SK-N-SH treated with all-trans-retinoic acid at 6 μM for 48 hours (cell line): ENCODE data around the gene CTIF.

Experiments
- ATAC-seq: fragments of 200-7000 bp; cut with Tn5 transposase; 3 replicates; pipeline ENCODE4 v1.9.1; 2020; ENCODE audit warnings: mild to moderate bottlenecking, moderate library complexity
- ARNTL ChIP-seq: fragments of 450-650 bp; formaldehyde crosslinking; IDR thresholded peaks from 2 replicates; pipeline ENCODE4 v1.5.0; 2020; ENCODE audit warnings: low read depth, mild to moderate bottlenecking, moderate library complexity, borderline replicate concordance
- BACH2 ChIP-seq: fragments of 250-450 bp; sonication (Bioruptor Pico); IDR thresholded peaks from 2 replicates; pipeline ENCODE4 v1.9.0; 2021; ENCODE audit warnings: mild to moderate bottlenecking, borderline replicate concordance
- CREB5 ChIP-seq: fragments of 250-450 bp; sonication (Bioruptor Pico); IDR thresholded peaks from 2 replicates; pipeline ENCODE4 v1.5.1; 2020; ENCODE audit warnings: low read depth, mild to moderate bottlenecking, moderate library complexity
- CSDC2 ChIP-seq: fragments of 250-450 bp; sonication (Bioruptor Pico); IDR thresholded peaks from 2 replicates; pipeline ENCODE4 v1.5.0; 2020; ENCODE audit warnings: mild to moderate bottlenecking, moderate library complexity
- ESRRG ChIP-seq: fragments of 250-450 bp; sonication (Bioruptor Pico); IDR thresholded peaks from 2 replicates; pipeline ENCODE4 v1.6.1; 2021; ENCODE audit warnings: mild to moderate bottlenecking
- ISL1 ChIP-seq: fragments of 250-450 bp; sonication (Bioruptor Pico); IDR thresholded peaks from 2 replicates; pipeline ENCODE4 v2.1.2; 2022; ENCODE audit warnings: mild to moderate bottlenecking, moderate library complexity
- OSR1 ChIP-seq: fragments of 250-450 bp; sonication (Bioruptor Pico); IDR thresholded peaks from 2 replicates; pipeline ENCODE4 v1.8.0; 2022; ENCODE audit warnings: moderate library complexity, mild to moderate bottlenecking, inconsistent platforms
- POU6F1 ChIP-seq: fragments of 250-450 bp; sonication (Bioruptor Pico); IDR thresholded peaks from 2 replicates; pipeline ENCODE4 v1.8.0; 2021; ENCODE audit warnings: low read depth, mild to moderate bottlenecking, moderate library complexity, borderline replicate concordance
- PPARA ChIP-seq: fragments of 250-450 bp; sonication (Bioruptor Pico); IDR thresholded peaks from 2 replicates; pipeline ENCODE4 v1.5.0; 2020; ENCODE audit warnings: mild to moderate bottlenecking, borderline replicate concordance
- RARB ChIP-seq: fragments of 250-450 bp; sonication (Bioruptor Pico); IDR thresholded peaks from 2 replicates; pipeline ENCODE4 v1.8.0; 2021; ENCODE audit warnings: mild to moderate bottlenecking, moderate library complexity
- TCF4 ChIP-seq: fragments of 250-450 bp; sonication (Bioruptor Pico); IDR thresholded peaks from 2 replicates; pipeline ENCODE4 v1.8.0; 2021; ENCODE audit warnings: mild to moderate bottlenecking, moderate library complexity, borderline replicate concordance
- TSHZ2 ChIP-seq: fragments of 250-450 bp; sonication (Bioruptor Pico); IDR thresholded peaks from 2 replicates; pipeline ENCODE4 v1.5.0; 2020; ENCODE audit warnings: mild to moderate bottlenecking, moderate library complexity
- ZC3H10 ChIP-seq: fragments of 250-450 bp; sonication (Bioruptor Pico); IDR thresholded peaks from 2 replicates; pipeline ENCODE4 v1.5.1; 2021; ENCODE audit warnings: mild to moderate bottlenecking, moderate library complexity
- ZFP3 ChIP-seq: fragments of 250-450 bp; sonication (Bioruptor Pico); IDR thresholded peaks from 2 replicates; pipeline ENCODE4 v1.5.0; 2020; ENCODE audit warnings: mild to moderate bottlenecking, moderate library complexity
- ZFP30 ChIP-seq: fragments of 450-650 bp; formaldehyde crosslinking; IDR thresholded peaks from 2 replicates; pipeline ENCODE4 v1.5.0; 2022; ENCODE audit warnings: mild to moderate bottlenecking, moderate library complexity
- ZNF565 ChIP-seq: fragments of 450-650 bp; formaldehyde crosslinking; conservative IDR thresholded peaks from 2 replicates; pipeline ENCODE4 v1.5.0; 2020; ENCODE audit warnings: low read depth, mild to moderate bottlenecking, moderate library complexity
- ZNF70 ChIP-seq: fragments of 450-650 bp; formaldehyde crosslinking; IDR thresholded peaks from 2 replicates; pipeline ENCODE4 v1.5.0; 2020; ENCODE audit warnings: mild to moderate bottlenecking, moderate library complexity
- ZNF8 ChIP-seq: fragments of 450-650 bp; formaldehyde crosslinking; IDR thresholded peaks from 2 replicates; pipeline ENCODE4 v1.5.0; 2020; ENCODE audit warnings: mild to moderate bottlenecking, moderate library complexity

The CTIF gene

GRCh38 chr18:48806551-48807261, 267.9 kb downstream of the CTIF start:
- TF ChIP-seq ZC3H10 (CRISPR knock-in tag) (no peak), OSR1 (CRISPR knock-in tag) (no peak), ZNF70 (CRISPR knock-in tag) (no peak), ZFP30 (CRISPR knock-in tag) (no peak), ZNF8 (CRISPR knock-in tag) (no peak), ARNTL (CRISPR knock-in tag) (no peak), POU6F1 (CRISPR knock-in tag) (no peak), ZNF565 (CRISPR knock-in tag) (no peak), TCF4 (CRISPR knock-in tag) (no peak), TSHZ2 (CRISPR knock-in tag) (no peak), ESRRG (CRISPR knock-in tag) (no peak), ISL1 (no peak), RARB (no peak), ZFP3 (CRISPR knock-in tag) (no peak), CSDC2 (CRISPR knock-in tag) (no peak)
- peak; percentile 16; the same call in 2 of the 3 replicates for ATAC-seq

GRCh38 chr18:48808476-48808875, 269.6 kb downstream of the CTIF start:
- no peak for ATAC-seq

More at GRCh38 chr18:48808476-48808875, 269.6 kb downstream of the CTIF start:
- no peak for TF ChIP-seq CSDC2 (CRISPR knock-in tag)
- no peak for TF ChIP-seq BACH2 (CRISPR knock-in tag)
- no peak for TF ChIP-seq CREB5 (CRISPR knock-in tag)
- TF ChIP-seq ZFP3 (CRISPR knock-in tag) = no peak
- no peak for TF ChIP-seq TCF4 (CRISPR knock-in tag)
- TF ChIP-seq ZNF565 (CRISPR knock-in tag) = no peak
- TF ChIP-seq ZNF70 (CRISPR knock-in tag) = no peak
- no peak for TF ChIP-seq TSHZ2 (CRISPR knock-in tag)
- TF ChIP-seq ESRRG (CRISPR knock-in tag) = no peak
- no peak for TF ChIP-seq PPARA (CRISPR knock-in tag)
